Mesothelial cell of epicardium (in vitro differentiated cells): Measurements from ENCODE around the gene FNDC3A. TPM values are rescaled to one million over a fixed set of nuclear protein-coding genes. Genes with fewer than 3 reads are reported as not detected.
"Not testable (repeated sequence)": the region's sequence is repeated elsewhere in the genome, so short reads cannot be mapped to it uniquely, and the experiment has no call there.

Experiments
- DNase-seq, 2 experiments: peaks; one replicate each; pipeline ENCODE4 v3.0.0; 2021; ENCODE audit warnings: low spot score in 2 of 2; ENCODE audit not compliant: unreplicated experiment in 2 of 2
- H3K27ac Mint-ChIP-seq: 2 replicates; pipeline ENCODE4 v1.8.0; 2021; ENCODE audit warnings: mixed read lengths
- H3K27me3 Mint-ChIP-seq: 2 replicates; pipeline ENCODE4 v1.8.0; 2021; ENCODE audit warnings: low read depth, mixed read lengths
- H3K36me3 Mint-ChIP-seq: 2 replicates; pipeline ENCODE4 v1.8.0; 2021; ENCODE audit warnings: mixed read lengths
- H3K4me1 Mint-ChIP-seq: 2 replicates; pipeline ENCODE4 v1.8.0; 2021; ENCODE audit warnings: mixed read lengths
- H3K4me3 Mint-ChIP-seq: 2 replicates; pipeline ENCODE4 v1.8.0; 2021; ENCODE audit warnings: mild to moderate bottlenecking, moderate library complexity, mixed read lengths
- H3K9me3 Mint-ChIP-seq: 2 replicates; pipeline ENCODE4 v1.8.0; 2021; ENCODE audit warnings: mixed read lengths
- CTCF ChIP-seq: fragments of 200-600 bp; sonication (generic); IDR thresholded peaks from one replicate; pipeline ENCODE4 v1.5.0; 2021; ENCODE audit warnings: antibody characterized with exemption; ENCODE audit not compliant: unreplicated experiment
- total RNA-seq: library from RNA; stranded (reverse); gene quantifications from 3 replicates; pipeline ENCODE4 v1.2.1, GENCODE V29; 2021

FNDC3A gene
- total RNA-seq, 1 donor from 2014 or later, result 94.1 TPM

GRCh38 chr13:49063011-49063410 lies 87.3 kb downstream of the FNDC3A start:
- TF ChIP-seq CTCF, result no peak
- peaks cover 5% of the 10 kb centered on the region for H3K9me3 Mint-ChIP-seq
- peaks cover 13% of the 10 kb centered on the region for H3K36me3 Mint-ChIP-seq
- H3K27ac Mint-ChIP-seq, result peak overlapping the region; percentile 84
- DNase-seq, result no peak
- H3K27me3 Mint-ChIP-seq, result no peaks in the 10 kb centered on the region
- H3K4me1 Mint-ChIP-seq, result peaks cover 11% of the 10 kb centered on the region
- H3K4me3 Mint-ChIP-seq, result no peak overlapping the region

- no peak for DNase-seq
- Mint-ChIP-seq H3K9me3 (peaks cover 6% of the 10 kb centered on the region), H3K27me3 (no peaks in the 10 kb centered on the region), H3K4me3 (no peak overlapping the region), H3K36me3 (peaks cover 10% of the 10 kb centered on the region), H3K4me1 (peaks cover 11% of the 10 kb centered on the region), H3K27ac (peak overlapping the region; percentile 84)
- no peak for TF ChIP-seq CTCF
Measured at GRCh38 chr13:49063497-49063896, 87.8 kb downstream of the FNDC3A start.

- no peaks in the 10 kb centered on the region for H3K27me3 Mint-ChIP-seq
- no peak overlapping the region for H3K27ac Mint-ChIP-seq
- H3K9me3 Mint-ChIP-seq, result peaks cover 5% of the 10 kb centered on the region
Measured at GRCh38 chr13:49064476-49064875, 88.8 kb downstream of the FNDC3A start.

GRCh38 chr13:49066856-49067255 lies 91.1 kb downstream of the FNDC3A start:
- Mint-ChIP-seq H3K9me3 (peaks cover 5% of the 10 kb centered on the region), H3K36me3 (peaks cover 13% of the 10 kb centered on the region), H3K27ac (no peak overlapping the region), H3K27me3 (no peaks in the 10 kb centered on the region), H3K4me1 (peaks cover 11% of the 10 kb centered on the region), H3K4me3 (no peak overlapping the region)
- TF ChIP-seq CTCF, result no peak
- DNase-seq, result no peak

More at GRCh38 chr13:49064476-49064875, 88.8 kb downstream of the FNDC3A start:
- no peak overlapping the region for H3K4me3 Mint-ChIP-seq
- no peak for TF ChIP-seq CTCF
- H3K36me3 Mint-ChIP-seq, result peaks cover 7% of the 10 kb centered on the region
- peaks cover 11% of the 10 kb centered on the region for H3K4me1 Mint-ChIP-seq
- no peak for DNase-seq

- H3K27ac Mint-ChIP-seq, H3K4me1 Mint-ChIP-seq, H3K9me3 Mint-ChIP-seq, H3K27me3 Mint-ChIP-seq, H3K4me3 Mint-ChIP-seq, DNase-seq: not testable (repeated sequence)
- H3K36me3 Mint-ChIP-seq, result peaks cover 16% of the 10 kb centered on the region
Measured at GRCh38 chr13:49068498-49068897, 92.8 kb downstream of the FNDC3A start.

- not testable (repeated sequence) for H3K27me3 Mint-ChIP-seq, DNase-seq, H3K9me3 Mint-ChIP-seq, H3K4me1 Mint-ChIP-seq, H3K27ac Mint-ChIP-seq, H3K4me3 Mint-ChIP-seq
- H3K36me3 Mint-ChIP-seq, result peaks cover 16% of the 10 kb centered on the region
Measured at GRCh38 chr13:49070021-49070420, 94.3 kb downstream of the FNDC3A start.

GRCh38 chr13:49071341-49071937 lies 95.7 kb downstream of the FNDC3A start:
- no peak for TF ChIP-seq CTCF

More at GRCh38 chr13:49071341-49071937, 95.7 kb downstream of the FNDC3A start:
- Mint-ChIP-seq H3K27ac (no peak overlapping the region), H3K36me3 (peaks cover 16% of the 10 kb centered on the region), H3K27me3 (no peaks in the 10 kb centered on the region), H3K4me3 (no peak overlapping the region), H3K9me3 (peaks cover 5% of the 10 kb centered on the region), H3K4me1 (no peaks in the 10 kb centered on the region)
- no peak for DNase-seq
